Measurements from ENCODE around the gene KIF1C.
"Not testable (repeated sequence)": the region's sequence is repeated elsewhere in the genome, so short reads cannot be mapped to it uniquely, and the experiment has no call there.

KIF1C gene

DNA sequence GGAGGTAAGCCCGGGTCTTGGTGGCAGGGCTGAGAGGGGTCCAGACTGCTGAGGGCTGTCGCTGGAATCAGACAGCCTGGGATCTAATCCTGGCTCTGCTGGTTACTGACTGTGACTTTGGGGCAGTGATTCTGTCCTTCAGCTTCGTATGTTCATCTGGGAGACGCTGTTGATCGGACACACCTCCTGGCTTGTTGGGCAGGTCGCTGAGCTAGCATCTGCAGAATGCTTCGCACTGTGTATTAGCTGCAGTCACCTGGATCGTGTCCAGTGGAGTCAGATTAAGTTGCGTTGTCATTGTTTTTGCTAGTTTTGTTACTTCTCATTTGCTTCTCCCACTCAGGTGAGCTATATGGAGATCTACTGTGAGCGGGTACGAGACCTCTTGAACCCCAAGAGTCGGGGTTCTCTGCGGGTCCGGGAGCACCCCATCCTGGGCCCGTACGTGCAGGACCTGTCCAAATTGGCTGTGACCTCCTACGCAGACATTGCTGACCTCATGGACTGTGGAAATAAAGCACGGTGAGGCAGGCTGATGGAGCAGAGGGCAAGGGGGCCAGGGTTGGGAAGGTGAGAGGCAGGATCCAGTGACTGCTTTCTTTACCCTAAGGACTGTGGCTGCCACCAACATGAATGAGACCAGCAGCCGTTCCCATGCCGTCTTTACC is 4.5 kb downstream of the KIF1C start:
- no peak for DNase-seq

DNA sequence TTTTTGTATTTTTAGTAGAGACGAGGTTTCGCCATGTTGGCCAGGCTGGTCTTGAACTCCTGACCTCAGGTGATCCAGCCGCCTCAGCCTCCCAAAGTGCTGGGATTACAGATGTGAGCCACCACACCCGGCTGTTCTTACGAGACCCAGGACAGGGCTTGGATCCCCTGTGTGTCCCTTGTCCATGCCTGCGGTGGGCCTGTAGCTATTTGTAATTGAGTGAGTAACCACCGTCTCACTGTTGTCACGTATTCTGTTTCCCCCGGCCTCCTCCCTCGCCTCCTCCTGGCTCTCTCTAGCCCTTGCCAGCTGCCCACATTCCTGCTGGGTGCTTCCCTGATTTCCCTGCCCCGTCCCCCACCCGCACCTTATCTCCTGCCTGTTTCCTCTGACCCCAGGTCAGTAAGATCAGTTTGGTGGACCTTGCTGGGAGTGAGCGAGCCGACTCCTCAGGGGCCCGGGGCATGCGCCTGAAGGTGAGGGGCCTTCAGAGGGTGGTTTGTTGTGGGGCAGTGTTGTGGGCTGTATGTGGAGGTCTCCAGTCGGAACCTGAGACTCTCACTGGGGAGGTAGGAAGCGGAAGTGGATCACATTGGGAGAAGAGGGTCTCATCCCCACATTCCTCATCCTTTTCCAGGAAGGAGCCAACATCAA is 5.6 kb downstream of the KIF1C start:
- no peak for DNase-seq

DNA sequence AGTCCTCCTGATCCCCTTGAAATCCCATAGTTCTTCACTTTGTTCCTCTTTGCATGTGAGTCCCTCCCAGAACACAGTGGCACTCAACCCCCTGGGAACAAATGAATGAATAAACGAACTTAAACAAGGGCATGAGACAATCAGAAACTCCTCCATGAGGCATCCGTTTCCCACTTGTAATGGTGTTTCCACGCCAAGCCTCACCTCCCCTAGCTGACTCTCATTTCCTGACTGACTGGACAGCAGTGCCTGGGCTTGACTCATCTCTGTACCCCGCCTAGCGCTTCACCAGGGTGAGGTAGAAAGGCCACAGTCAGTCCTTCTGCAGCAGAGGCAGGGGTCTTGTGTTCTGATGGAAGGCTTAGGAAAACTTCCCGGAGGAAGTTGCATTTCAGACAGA is 14.2 kb downstream of the KIF1C start:
- DNase-seq: no peak

DNA sequence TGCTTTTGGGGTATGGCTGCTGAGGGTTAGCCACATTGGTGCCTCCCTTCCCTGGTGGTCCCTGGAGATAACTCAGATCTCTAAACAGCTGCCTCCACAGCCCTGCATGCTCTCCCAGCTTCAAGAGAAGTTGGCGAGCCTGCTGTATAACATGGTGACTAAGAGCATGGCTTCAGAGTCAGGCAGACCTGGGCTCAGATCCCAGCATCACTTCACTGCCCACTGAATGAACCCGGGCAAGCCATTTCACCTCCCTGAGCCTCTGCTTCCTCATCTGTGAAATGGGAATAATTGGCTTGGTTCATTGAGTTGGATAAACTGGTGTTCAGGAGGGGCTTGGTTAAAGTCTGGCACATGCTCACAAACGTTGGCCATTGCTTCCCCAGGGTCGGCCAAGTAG is 16.6 kb downstream of the KIF1C start:
- DNase-seq: no peak

DNA sequence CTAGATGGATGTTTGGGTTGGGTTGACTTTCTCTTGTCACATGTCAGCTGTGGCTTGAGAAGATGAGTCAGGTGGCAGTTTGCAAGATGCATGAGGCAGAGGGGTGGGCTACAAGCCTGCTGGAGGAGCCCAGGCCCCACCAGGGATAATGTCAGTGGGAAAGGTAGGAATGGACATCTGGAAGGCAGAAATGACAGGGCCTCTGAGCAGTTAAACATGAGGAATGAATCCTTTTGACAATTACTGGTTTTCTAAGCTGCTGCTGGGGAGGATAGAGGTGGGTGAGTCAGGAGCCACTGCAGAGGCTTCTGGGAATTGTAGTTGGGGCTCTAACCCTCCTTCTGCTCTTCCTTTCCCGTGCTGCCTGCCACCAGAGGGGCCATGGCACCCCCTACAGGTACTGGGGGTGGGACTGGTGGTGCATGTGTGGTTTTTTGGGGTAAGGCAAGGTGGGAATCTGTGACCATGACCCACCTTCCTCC is 21.8 kb downstream of the KIF1C start:
- DNase-seq: peak; percentile 31

DNA sequence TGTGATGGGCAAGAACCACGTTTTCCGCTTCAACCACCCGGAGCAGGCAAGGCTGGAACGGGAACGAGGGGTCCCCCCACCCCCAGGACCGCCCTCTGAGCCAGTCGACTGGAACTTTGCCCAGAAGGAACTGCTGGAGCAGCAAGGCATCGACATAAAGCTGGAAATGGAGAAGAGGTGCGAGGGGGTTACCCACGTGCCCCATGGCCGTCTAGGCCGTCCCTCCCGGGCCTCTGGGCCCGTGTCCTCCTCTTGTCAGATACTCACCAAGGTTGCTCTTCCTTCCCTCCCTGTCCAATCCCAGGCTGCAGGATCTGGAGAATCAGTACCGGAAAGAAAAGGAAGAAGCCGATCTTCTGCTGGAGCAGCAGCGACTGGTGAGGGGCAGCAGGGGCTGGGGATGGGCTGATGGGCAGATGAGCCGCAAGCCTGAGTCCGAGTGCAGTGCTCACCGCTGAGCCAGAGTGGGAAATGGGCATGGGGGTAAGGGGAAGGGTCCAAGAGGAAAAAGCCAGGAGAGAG is 22.8 kb downstream of the KIF1C start:
- no peak for DNase-seq

DNA sequence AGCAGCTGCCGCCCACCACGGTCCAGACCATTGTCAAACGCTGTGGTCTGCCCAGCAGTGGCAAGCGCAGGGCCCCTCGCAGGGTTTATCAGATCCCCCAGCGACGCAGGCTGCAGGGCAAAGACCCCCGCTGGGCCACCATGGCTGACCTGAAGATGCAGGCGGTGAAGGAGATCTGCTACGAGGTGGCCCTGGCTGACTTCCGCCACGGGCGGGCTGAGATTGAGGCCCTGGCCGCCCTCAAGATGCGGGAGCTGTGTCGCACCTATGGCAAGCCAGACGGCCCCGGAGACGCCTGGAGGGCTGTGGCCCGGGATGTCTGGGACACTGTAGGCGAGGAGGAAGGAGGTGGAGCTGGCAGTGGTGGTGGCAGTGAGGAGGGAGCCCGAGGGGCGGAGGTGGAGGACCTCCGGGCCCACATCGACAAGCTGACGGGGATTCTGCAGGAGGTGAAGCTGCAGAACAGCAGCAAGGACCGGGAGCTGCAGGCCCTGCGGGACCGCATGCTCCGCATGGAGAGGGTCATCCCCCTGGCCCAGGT is 24.5 kb downstream of the KIF1C start:
- no peak for DNase-seq

DNA sequence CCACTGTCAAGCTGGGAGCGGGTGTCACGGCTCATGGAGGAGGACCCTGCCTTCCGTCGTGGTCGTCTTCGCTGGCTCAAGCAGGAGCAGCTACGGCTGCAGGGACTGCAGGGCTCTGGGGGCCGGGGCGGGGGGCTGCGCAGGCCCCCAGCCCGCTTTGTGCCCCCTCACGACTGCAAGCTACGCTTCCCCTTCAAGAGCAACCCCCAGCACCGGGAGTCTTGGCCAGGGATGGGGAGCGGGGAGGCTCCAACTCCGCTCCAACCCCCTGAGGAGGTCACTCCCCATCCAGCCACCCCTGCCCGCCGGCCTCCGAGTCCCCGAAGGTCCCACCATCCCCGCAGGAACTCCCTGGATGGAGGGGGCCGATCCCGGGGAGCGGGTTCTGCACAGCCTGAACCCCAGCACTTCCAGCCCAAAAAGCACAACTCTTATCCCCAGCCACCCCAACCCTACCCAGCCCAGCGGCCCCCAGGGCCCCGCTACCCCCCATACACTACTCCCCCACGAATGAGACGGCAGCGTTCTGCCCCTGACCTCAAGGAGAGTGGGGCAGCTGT is 25.9 kb downstream of the KIF1C start:
- DNase-seq: no peak

DNA sequence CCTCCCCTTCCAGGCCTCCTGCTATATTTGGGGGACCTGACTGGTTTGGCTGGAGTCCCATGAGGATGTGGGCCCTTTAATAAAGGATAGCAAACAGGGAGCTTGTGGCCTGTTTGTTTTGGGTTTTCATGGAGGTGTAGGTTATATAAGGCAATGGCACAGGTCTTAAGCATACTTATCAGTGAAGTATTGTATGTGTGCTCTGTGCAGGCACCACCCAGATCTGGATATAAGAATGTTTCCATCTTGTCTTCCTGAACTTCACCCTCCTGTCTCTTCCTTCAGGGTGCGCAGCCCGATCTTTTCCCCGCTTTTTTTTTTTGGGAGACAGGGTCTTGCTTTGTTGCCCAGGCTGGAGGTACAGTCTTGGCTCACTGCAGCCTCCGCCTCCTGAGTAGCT is 26.9 kb downstream of the KIF1C start:
- no peak for DNase-seq

DNA sequence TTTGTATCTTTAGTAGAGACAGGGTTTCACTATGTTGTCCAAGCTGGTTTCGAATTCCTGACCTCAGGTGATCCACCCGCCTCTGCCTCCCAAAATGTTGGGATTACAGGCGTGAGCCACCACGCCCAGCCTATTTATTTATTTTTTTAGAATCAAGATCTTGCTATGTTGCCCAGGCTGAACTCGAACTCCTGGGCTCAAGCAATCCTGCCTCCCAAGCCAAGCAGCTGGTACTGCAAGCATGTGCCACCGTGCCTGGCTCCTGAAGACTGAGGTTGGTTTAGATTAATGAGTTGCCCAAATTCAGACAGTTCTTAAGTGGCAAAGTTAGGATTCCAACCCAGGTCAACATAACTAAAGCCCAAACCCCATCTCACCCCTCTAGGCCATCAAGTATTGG is 29.5 kb downstream of the KIF1C start:
- DNase-seq: no peak

DNA sequence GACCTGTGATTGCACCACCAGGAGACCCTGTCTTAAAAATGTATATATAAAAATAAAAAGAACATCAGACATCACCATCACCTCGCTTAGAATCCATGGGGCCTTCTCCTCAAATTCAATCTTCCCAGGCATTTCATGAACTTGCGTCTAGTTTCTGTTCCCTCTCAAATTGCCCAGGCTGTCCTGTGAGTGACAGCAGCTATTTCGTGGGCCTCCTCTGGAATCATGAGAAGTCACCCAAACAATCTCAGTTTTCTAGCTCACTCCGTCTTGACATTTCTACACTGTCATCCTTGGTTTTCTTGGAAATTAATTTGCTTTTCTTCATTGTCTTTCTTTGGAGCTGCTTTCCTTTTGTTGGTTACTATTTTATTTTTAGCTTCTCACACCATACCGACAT is 30.2 kb downstream of the KIF1C start:
- DNase-seq: no peak

DNA sequence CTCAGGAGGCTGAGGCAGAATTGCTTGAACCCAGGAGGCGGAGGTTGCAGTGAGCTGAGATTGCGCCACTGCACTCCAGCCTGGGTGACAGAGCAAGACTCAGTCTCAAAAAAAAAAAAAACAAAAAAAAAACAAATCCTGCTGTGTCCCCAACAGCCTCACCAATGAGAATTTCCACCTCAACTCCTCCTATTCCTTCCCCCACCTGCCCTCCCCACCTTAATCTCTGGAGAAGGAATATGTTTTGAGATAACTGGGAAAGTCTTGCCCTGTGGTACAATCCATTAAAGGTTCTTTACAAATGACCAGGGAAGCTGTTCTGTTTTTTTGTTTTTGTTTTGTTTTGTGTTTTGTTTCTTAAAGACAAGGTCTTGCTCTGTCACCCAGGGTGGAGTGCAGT is 32.4 kb downstream of the KIF1C start:
- DNase-seq: not testable (repeated sequence)

DNA sequence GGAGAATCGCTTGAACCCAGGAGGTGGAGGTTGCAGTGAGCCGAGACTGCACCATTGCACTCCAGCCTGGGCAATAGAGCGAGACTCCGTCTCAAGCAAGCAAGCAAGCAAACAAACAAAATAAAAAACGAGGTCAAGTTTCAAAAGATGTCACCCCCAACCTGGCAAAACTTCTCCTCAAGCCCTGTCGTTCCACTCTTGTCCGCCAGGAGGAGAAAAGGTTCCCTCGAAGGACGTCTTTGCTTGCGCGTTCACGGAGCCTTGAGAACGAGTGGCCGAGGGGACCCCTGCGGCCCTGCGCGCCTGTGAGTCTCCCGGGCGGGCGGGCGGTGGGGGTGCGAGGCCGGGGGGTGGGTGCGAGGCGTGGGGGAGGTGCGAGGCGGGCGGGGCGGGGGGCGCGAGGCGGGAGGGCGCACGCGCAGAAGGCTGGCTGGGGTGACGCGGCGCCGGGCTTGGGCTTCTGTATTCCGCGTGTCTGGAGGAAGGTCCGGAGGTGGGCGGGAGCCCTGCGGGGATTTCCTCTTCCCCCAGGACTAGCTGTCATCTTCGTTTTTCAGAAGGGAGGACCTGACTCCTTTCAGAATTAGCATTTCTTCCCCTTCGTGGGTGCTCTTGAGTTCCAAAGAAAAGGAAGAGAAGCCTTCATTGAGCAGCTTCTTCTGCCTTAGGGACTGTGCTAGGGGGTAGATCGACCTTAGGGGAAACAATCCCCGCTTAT is 33.8 kb downstream of the KIF1C start:
- DNase-seq: peak; percentile 84

DNA sequence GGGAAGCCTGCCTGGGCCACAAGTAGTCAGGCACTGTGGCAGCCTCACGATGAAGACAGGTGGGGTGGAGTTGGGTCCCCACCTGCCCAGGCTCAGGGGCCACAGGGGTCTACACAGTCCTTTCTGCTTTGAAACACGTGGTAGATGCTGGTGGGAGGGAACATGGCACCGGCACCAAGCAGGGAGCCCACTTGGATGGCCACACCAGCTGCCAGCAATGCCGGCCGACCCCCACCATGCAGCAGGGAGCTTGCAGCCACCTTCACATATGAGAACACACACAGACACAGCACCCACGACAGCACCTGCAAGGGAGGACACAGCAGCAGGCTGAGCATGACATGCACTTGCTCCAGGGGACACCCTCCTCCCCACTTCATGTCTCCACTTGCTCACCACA is 35.1 kb downstream of the KIF1C start:
- no peak for DNase-seq

DNA sequence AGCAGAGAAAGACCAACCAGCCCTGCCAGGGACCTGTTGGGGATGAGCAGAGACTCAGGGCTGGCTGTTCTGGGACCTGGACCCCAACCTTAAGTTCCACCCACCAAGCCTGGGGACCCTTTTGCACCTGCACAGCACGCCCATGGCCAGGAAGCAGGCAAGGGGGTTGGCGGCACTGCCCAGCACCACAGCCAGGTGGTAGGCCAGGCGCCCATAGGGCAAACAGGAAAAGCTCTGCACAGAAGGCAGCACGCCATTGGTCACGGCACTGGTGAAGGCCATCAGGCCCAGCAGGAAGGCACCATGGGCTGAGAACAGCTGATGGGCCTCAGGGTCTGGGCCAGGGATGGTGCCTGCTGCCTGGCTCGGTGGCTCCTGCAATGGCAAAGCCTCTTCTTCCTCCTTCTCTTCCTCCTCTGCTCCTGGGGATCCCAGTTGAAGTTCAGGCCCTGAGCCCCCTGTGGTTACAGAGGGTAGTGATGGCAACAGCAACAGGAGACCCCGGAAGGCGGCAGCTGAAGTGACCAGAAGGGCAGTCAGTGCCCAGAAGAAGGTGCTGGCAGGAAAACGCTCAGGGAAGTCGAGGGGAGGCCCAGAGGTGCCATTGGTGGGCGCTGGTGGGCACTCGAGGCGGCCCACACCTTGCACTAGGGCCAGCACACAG is 35.7 kb downstream of the KIF1C start:
- no peak for DNase-seq

DNA sequence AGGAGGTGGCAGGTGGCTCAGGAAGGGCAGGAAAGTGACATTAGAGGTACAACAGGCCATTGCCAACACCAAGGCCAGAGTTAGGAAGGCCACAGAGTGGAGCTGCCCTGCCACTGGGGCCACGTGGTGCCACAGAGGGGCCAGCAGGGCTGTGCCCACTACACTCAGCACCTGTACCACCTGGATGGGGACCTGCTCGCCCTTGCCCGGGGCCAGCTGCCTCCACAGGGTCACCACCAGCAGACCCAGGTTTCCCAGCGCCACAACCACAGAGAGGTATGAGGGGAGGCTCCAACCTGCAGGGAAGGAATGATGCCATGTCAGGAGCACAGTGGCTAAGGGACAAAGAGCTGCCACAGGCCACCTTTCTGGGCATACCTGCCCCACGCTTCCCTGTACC is 36.3 kb downstream of the KIF1C start:
- DNase-seq: no peak

DNA sequence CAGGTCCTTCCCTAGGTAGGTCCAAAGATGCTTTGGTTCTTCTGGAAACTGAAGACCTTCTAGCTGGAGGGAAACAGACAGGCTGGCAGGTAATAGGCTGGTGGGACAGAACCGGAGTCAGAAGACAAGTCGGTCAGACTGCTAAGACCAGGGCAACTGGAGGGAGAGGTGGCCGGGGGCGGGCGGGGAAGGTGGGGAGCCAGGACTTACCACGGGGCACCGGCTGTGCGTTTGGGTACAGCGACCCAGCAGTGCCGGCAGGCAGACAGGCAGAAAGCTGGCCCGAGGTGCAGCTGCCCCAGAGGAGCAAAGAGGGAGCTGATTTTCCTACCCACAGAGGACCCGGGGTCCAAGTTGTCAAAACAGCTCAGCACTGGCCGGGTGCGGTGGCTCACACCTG is 36.9 kb downstream of the KIF1C start:
- no peak for DNase-seq

DNA sequence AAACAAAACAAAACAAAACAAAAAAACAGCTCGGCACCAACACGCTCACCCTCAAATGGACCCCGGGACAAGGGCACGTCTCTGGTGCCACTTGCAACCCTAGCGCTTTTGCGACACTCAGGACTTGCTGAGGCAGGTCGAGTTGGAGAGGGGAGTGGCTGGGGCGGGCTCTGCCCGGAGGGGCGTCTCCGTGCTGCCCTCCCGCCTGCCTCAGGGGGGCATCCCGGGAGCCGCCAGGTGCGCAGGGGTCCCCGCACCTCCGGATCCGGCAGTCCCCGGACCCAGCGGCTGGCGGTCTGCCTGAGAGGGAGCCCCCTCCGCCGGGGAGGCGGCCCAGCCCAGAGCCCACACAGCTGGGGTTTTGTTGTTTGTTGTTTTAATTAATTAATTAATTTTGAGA is 37.6 kb downstream of the KIF1C start, which contains the start of gene SLC52A1:
TSS of gene SLC52A1 (minus strand) at position 112 of the 400 bp plus-strand sequence. CDS start 820 bp downstream, outside the sequence.
- no peak for DNase-seq

DNA sequence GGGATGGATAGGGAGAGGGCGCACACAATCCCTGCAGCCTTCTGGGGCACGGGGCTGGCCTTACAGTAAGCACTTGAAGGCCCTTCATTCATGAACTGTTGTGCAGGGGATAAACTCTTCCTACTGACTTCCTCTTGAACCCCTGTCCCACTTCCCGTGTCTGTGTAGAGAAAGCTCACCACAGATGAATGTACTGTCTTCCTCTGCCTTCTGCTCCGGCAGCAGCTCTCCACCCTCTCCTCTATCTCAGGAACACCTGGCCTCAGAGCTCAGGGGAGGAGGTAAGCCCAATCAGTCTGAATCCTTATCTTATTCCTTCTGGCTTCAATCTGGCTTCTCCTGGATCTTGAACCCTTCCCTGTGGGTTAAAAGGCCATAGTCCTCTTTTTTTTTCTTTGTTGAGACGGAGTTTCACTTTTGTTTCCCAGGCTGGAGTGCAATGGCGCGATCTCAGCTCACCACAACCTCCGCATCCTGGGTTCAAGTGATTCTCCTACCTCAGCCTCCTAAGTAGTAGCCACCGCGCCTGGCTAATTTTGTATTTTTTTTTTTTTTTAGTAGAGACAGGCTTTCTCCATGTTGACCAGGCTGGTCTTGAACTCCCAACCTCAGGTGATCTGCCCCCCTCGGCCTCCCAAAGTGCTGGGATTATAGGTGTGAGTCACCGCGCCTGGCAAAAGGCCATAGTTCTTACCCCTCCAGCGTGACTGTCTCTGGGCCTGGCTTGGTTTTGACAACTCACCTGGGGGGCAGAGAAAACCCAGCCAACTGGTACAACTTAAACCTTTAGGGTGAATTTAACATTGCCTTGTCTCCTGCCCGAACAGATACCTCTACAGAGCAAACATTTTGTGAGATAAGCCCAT is 44.6 kb downstream of the KIF1C start:
- peak; percentile 59 for DNase-seq

DNA sequence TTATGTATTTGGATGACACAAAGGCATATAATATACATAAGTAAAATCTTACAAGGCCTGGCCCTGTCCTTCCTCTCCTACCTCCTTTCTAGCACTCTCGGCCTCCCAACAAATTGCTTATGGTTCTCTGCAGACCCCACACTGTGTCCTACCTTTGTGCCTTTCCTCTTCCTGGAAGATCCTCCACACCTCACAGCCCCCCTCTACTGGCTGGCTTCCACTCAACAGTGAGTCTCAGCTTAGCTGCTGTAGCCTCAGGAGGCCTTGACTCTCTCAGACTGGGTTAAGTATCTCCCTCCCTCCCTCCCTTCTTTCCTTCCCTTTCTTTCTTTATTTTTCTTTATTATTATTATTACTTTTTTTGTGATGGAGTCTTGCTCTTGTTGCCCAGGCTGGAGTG is 45.8 kb downstream of the KIF1C start:
- no peak for DNase-seq

DNA sequence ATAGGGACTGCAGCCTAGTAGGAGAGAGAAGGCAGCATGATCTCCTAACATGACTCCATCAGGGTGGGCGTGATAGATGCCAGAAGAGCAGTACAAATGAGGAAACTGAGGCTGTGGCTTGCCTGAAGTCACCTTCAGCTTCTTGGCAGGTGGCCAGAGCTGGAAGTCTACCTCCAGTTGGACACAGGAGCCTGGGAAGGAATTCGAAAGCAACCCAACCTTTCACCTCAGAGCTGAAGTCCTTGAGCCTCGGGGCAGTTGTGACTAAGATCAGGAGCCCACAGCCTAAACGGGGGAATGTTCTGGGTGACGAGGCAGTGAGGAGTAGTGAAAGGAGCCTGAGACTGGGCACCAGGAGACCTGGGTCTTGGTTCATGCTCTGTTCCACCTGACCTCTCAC is 46.9 kb downstream of the KIF1C start:
- no peak for DNase-seq

DNA sequence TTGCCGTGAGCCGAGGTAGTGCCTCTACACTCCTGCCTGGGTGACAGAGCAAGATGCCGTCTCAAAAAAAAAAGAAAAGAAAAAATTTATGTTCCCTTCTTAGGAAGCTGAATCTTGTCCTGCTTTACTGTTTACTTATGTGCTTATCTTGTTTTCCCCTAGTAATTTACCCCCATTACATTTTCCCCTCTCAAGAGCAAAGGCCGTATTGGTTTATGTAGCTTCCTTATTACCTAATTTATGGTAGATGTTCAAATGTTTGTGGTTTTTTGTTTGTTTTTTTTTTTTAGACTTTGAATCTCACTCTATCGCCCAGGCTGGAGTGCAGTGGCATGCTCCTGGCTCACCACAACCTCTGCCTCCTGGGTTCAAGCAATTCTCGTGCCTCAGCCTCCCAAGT is 47.7 kb downstream of the KIF1C start:
- no peak for DNase-seq

All from CD4-positive, alpha-beta T cell treated with Interleukin-4 for 4 hours (primary cell).